ENCODE results near the gene LRPAP1.

Gene LRPAP1

GRCh38 chr4:3496021-3496420 is 36.2 kb downstream of the LRPAP1 start:
- peaks cover 7% of the 10 kb centered on the region for H3K27me3 ChIP-seq (replicated peaks; ENCODE audit: control insufficient read depth, insufficient read depth, low read length, poor library complexity, severe bottlenecking)
- DNase-seq, result no peak
- no peak overlapping the region for H3K27ac ChIP-seq (ENCODE audit: insufficient read depth, low read length, poor library complexity, severe bottlenecking)
- no peaks in the 10 kb centered on the region for H3K36me3 ChIP-seq (ENCODE audit: control insufficient read depth, insufficient read depth, low read length)
- H3K9me3 ChIP-seq (ENCODE audit: control insufficient read depth, low read length), result no peaks in the 10 kb centered on the region
- no peak overlapping the region for H3K4me3 ChIP-seq (ENCODE audit: insufficient read depth, low read depth, low read length, poor library complexity, severe bottlenecking)
- no peaks in the 10 kb centered on the region for H3K4me1 ChIP-seq (ENCODE audit: control insufficient read depth, insufficient read depth, low read length, poor library complexity, severe bottlenecking)

GRCh38 chr4:3495204-3495975 is 36.8 kb downstream of the LRPAP1 start:
- no peaks in the 10 kb centered on the region for H3K9me3 ChIP-seq (ENCODE audit: control insufficient read depth, low read length)
- no peak overlapping the region for H3K4me3 ChIP-seq (ENCODE audit: insufficient read depth, low read depth, low read length, poor library complexity, severe bottlenecking)
- H3K27ac ChIP-seq (ENCODE audit: insufficient read depth, low read length, poor library complexity, severe bottlenecking), result no peak overlapping the region
- H3K27me3 ChIP-seq (replicated peaks; ENCODE audit: control insufficient read depth, insufficient read depth, low read length, poor library complexity, severe bottlenecking), result peaks cover 7% of the 10 kb centered on the region
- no peaks in the 10 kb centered on the region for H3K36me3 ChIP-seq (ENCODE audit: control insufficient read depth, insufficient read depth, low read length)
- no peak for DNase-seq
- H3K4me1 ChIP-seq (ENCODE audit: control insufficient read depth, insufficient read depth, low read length, poor library complexity, severe bottlenecking), result no peaks in the 10 kb centered on the region

GRCh38 chr4:3494462-3494871 is 37.8 kb downstream of the LRPAP1 start:
- no peak overlapping the region for H3K27ac ChIP-seq (ENCODE audit: insufficient read depth, low read length, poor library complexity, severe bottlenecking)

GRCh38 chr4:3493720-3494461 is 38.3 kb downstream of the LRPAP1 start:
- Histone ChIP-seq H3K9me3 (ENCODE audit: control insufficient read depth, low read length) (no peaks in the 10 kb centered on the region), H3K4me1 (ENCODE audit: control insufficient read depth, insufficient read depth, low read length, poor library complexity, severe bottlenecking) (no peaks in the 10 kb centered on the region), H3K27ac (ENCODE audit: insufficient read depth, low read length, poor library complexity, severe bottlenecking) (no peak overlapping the region), H3K4me3 (ENCODE audit: insufficient read depth, low read depth, low read length, poor library complexity, severe bottlenecking) (no peak overlapping the region), H3K27me3 (replicated peaks; ENCODE audit: control insufficient read depth, insufficient read depth, low read length, poor library complexity, severe bottlenecking) (peaks cover 7% of the 10 kb centered on the region), H3K36me3 (ENCODE audit: control insufficient read depth, insufficient read depth, low read length) (no peaks in the 10 kb centered on the region)
- no peak for DNase-seq

More at GRCh38 chr4:3494462-3494871, 37.8 kb downstream of the LRPAP1 start:
- Histone ChIP-seq H3K27me3 (replicated peaks; ENCODE audit: control insufficient read depth, insufficient read depth, low read length, poor library complexity, severe bottlenecking) (peaks cover 7% of the 10 kb centered on the region), H3K4me3 (ENCODE audit: insufficient read depth, low read depth, low read length, poor library complexity, severe bottlenecking) (no peak overlapping the region), H3K9me3 (ENCODE audit: control insufficient read depth, low read length) (no peaks in the 10 kb centered on the region), H3K4me1 (ENCODE audit: control insufficient read depth, insufficient read depth, low read length, poor library complexity, severe bottlenecking) (no peaks in the 10 kb centered on the region), H3K36me3 (ENCODE audit: control insufficient read depth, insufficient read depth, low read length) (no peaks in the 10 kb centered on the region)
- DNase-seq, result no peak

GRCh38 chr4:3492741-3493719 is 39.2 kb downstream of the LRPAP1 start:
- Histone ChIP-seq H3K4me1 (ENCODE audit: control insufficient read depth, insufficient read depth, low read length, poor library complexity, severe bottlenecking) (no peaks in the 10 kb centered on the region), H3K27me3 (replicated peaks; ENCODE audit: control insufficient read depth, insufficient read depth, low read length, poor library complexity, severe bottlenecking) (peaks cover 7% of the 10 kb centered on the region), H3K9me3 (ENCODE audit: control insufficient read depth, low read length) (no peaks in the 10 kb centered on the region), H3K4me3 (ENCODE audit: insufficient read depth, low read depth, low read length, poor library complexity, severe bottlenecking) (no peak overlapping the region), H3K27ac (ENCODE audit: insufficient read depth, low read length, poor library complexity, severe bottlenecking) (no peak overlapping the region), H3K36me3 (ENCODE audit: control insufficient read depth, insufficient read depth, low read length) (no peaks in the 10 kb centered on the region)
- DNase-seq, result no peak

- no peaks in the 10 kb centered on the region for H3K9me3 ChIP-seq (ENCODE audit: control insufficient read depth, low read length)
- H3K4me1 ChIP-seq (ENCODE audit: control insufficient read depth, insufficient read depth, low read length, poor library complexity, severe bottlenecking), result no peaks in the 10 kb centered on the region
- H3K27ac ChIP-seq (ENCODE audit: insufficient read depth, low read length, poor library complexity, severe bottlenecking), result no peak overlapping the region
- no peaks in the 10 kb centered on the region for H3K36me3 ChIP-seq (ENCODE audit: control insufficient read depth, insufficient read depth, low read length)
- no peak for DNase-seq
- peaks cover 5% of the 10 kb centered on the region for H3K27me3 ChIP-seq (replicated peaks; ENCODE audit: control insufficient read depth, insufficient read depth, low read length, poor library complexity, severe bottlenecking)
- no peak overlapping the region for H3K4me3 ChIP-seq (ENCODE audit: insufficient read depth, low read depth, low read length, poor library complexity, severe bottlenecking)
Observed at GRCh38 chr4:3491681-3492405, 40.4 kb downstream of the LRPAP1 start.

- no peak for DNase-seq
- Histone ChIP-seq H3K27ac (ENCODE audit: insufficient read depth, low read length, poor library complexity, severe bottlenecking) (no peak overlapping the region), H3K36me3 (ENCODE audit: control insufficient read depth, insufficient read depth, low read length) (no peaks in the 10 kb centered on the region), H3K4me3 (ENCODE audit: insufficient read depth, low read depth, low read length, poor library complexity, severe bottlenecking) (no peak overlapping the region), H3K9me3 (ENCODE audit: control insufficient read depth, low read length) (no peaks in the 10 kb centered on the region), H3K4me1 (ENCODE audit: control insufficient read depth, insufficient read depth, low read length, poor library complexity, severe bottlenecking) (peaks cover 9% of the 10 kb centered on the region), H3K27me3 (replicated peaks; ENCODE audit: control insufficient read depth, insufficient read depth, low read length, poor library complexity, severe bottlenecking) (no peaks in the 10 kb centered on the region)
Observed at GRCh38 chr4:3489451-3489962, 42.7 kb downstream of the LRPAP1 start.

- no peaks in the 10 kb centered on the region for H3K9me3 ChIP-seq (ENCODE audit: control insufficient read depth, low read length)
- no peak overlapping the region for H3K27ac ChIP-seq (ENCODE audit: insufficient read depth, low read length, poor library complexity, severe bottlenecking)
- H3K4me3 ChIP-seq (ENCODE audit: insufficient read depth, low read depth, low read length, poor library complexity, severe bottlenecking), result no peak overlapping the region
- H3K27me3 ChIP-seq (replicated peaks; ENCODE audit: control insufficient read depth, insufficient read depth, low read length, poor library complexity, severe bottlenecking), result no peaks in the 10 kb centered on the region
- H3K4me1 ChIP-seq (ENCODE audit: control insufficient read depth, insufficient read depth, low read length, poor library complexity, severe bottlenecking), result peaks cover 10% of the 10 kb centered on the region
- H3K36me3 ChIP-seq (ENCODE audit: control insufficient read depth, insufficient read depth, low read length), result no peaks in the 10 kb centered on the region
- no peak for DNase-seq
Observed at GRCh38 chr4:3488820-3489219, 43.4 kb downstream of the LRPAP1 start.

- DNase-seq, result no peak
- peaks cover 10% of the 10 kb centered on the region for H3K4me1 ChIP-seq (ENCODE audit: control insufficient read depth, insufficient read depth, low read length, poor library complexity, severe bottlenecking)
- H3K36me3 ChIP-seq (ENCODE audit: control insufficient read depth, insufficient read depth, low read length), result no peaks in the 10 kb centered on the region
- no peaks in the 10 kb centered on the region for H3K27me3 ChIP-seq (replicated peaks; ENCODE audit: control insufficient read depth, insufficient read depth, low read length, poor library complexity, severe bottlenecking)
- H3K4me3 ChIP-seq (ENCODE audit: insufficient read depth, low read depth, low read length, poor library complexity, severe bottlenecking), result no peak overlapping the region
- H3K9me3 ChIP-seq (ENCODE audit: control insufficient read depth, low read length), result no peaks in the 10 kb centered on the region
- H3K27ac ChIP-seq (ENCODE audit: insufficient read depth, low read length, poor library complexity, severe bottlenecking), result no peak overlapping the region
Observed at GRCh38 chr4:3487861-3488260, 44.4 kb downstream of the LRPAP1 start.

Measured in effector memory CD4-positive, alpha-beta T cell (primary cell).